Aortic smooth muscle cell (primary cell): Measurements from ENCODE around the gene MRNIP. TPM values are rescaled to one million over a fixed set of nuclear protein-coding genes. Genes with fewer than 3 reads are reported as not detected.

ENCODE experiments used
- total RNA-seq: library from RNA; depleted of rRNA; stranded (reverse); fragments of >200 nt; gene quantifications from 2 replicates; pipeline ENCODE4 v1.2.3, GENCODE V29; 2014

The MRNIP gene
- total RNA-seq, result 9.9 and 11.5 TPM in 2 replicates

DNA sequence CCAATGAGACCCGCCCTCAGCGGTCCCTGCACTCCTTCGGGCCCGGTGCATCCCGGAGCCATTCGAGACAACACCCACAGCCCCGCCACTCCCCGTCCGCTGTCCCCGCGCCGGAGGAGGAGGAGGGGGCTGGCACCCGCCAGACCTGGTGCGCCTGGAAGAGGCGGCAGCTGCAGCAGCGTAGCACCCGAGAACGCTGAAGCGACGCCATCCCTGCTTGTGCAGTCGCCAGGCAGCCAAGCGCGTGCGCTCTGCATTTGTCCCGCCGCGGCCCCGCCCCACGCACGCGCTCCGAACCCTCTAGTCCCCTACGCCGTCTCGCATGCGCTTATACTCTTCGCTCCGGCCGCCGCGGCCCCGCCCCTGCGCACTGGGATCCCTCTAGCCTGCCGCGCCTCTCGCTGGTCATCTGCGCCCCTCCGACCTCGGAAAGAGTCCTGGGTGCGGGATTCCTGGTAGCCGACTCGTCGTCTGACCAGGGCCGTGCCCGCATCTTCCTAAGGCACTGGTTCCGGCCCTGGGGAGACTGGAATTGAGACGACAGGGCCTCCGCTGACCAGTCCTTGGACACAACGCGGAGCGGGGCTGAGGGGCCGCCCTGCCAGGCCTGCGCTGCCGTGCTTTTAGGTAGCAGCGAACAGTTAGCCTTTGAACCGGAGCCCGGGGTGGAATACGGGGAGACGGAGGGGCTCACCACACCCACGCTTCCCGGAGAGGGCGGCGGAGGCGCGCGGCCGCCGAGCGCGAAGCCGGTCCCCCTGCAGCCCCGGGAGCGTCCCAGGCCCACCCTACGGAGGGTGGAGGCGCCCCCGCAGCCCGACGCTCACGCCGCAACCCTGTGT, at the start of gene MRNIP:
MRNIP (minus strand) TSS at position 232 of the 842 bp plus-strand sequence; CDS start at position 211, 21 bp downstream.

GRCh38 chr5:179907556-179908324, 49.1 kb upstream of the MRNIP start, which contains the start of gene TBC1D9B:
Gene TBC1D9B, minus strand, starts transcription at chr5:179907897. Its CDS starts 76 bp downstream, at chr5:179907821.

GRCh38 chr5:179820483-179821297, 37.9 kb downstream of the MRNIP start, which contains the start of gene SQSTM1:
Gene SQSTM1, plus strand, starts transcription at chr5:179820905. Its CDS starts 32 bp downstream, at chr5:179820937.

DNA sequence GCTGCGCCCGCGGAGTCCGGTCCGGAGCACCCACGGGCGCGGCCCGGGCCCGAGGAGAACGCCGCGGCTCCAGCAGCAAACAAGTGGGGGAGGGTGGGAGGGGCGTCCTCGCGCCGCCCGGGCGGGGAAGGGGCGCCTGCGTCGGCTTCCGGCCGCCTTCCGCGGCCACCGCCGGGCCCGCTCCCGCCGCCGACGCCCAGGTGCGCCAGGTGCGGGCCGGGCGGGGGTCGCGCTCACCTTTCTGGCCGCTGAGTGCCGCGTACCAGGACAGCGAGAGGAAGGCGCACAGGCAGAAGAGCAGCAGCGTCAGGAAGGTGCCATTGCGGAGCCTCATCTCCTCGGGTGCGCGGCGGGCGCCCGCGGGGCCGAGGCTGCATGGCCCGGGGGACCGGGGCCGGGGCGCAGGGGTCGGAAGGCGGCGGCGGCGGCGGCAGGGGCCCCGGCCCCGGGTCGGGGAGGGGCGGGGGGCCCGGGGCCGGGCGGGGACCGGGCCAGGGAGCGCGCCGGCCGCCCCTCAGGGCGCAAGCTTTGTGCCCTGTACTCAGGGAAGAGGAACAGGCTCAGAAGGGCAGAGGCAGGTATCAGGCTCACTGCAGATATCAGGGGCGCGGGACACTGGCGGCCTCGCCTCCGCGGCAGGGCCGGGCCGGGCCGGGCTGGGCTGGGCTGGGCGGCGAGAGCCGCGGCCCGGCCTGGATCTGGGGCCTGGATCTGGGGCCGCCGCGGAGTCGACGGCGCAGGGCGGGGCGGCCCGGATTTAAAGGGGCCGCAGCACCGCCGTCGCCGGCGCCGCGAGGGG, 52.2 kb downstream of the MRNIP start, which contains the start of gene MGAT4B:
MGAT4B (minus strand) TSS at position 617 of the 799 bp plus-strand sequence; CDS start at position 334, 283 bp downstream.

GRCh38 chr5:179793468-179794139, 65.0 kb downstream of the MRNIP start, which contains the start of gene LTC4S:
Gene LTC4S, plus strand, starts transcription at chr5:179793986. Its CDS starts 95 bp downstream, at chr5:179794081.

Other genes starting within 250 kb of the MRNIP start
- 566 and 654 TPM in 2 replicates for gene HNRNPH1, start 235.1 kb downstream of the MRNIP start, total RNA-seq
- 0.12 TPM in 1 of 2 replicates, not detected in the other for gene CBY3, start 177.8 kb downstream of the MRNIP start, total RNA-seq
- gene CANX, start 159.8 kb downstream of the MRNIP start, total RNA-seq, result 907 and 914 TPM in 2 replicates
- 4.4 and 6.7 TPM in 2 replicates for gene MAML1, start 126.0 kb downstream of the MRNIP start, total RNA-seq
- gene LTC4S, start 64.8 kb downstream of the MRNIP start, total RNA-seq, result 6.1 and 6.6 TPM in 2 replicates
- gene MGAT4B, start 52.0 kb downstream of the MRNIP start, total RNA-seq, result 210 and 239 TPM in 2 replicates
- gene SQSTM1, start 37.9 kb downstream of the MRNIP start, total RNA-seq, result 620 and 903 TPM in 2 replicates
- 50.4 and 53.8 TPM in 2 replicates for gene TBC1D9B, start 49.1 kb upstream of the MRNIP start, total RNA-seq
- gene RNF130, start 212.9 kb upstream of the MRNIP start, total RNA-seq, result 18.9 and 24.2 TPM in 2 replicates